ENCODE measurements around the gene MARCHF10. TPM values are rescaled to one million over a fixed set of nuclear protein-coding genes. Genes with fewer than 3 reads are reported as not detected.
"Not testable (repeated sequence)": the region's sequence is repeated elsewhere in the genome, so short reads cannot be mapped to it uniquely, and the experiment has no call there.

MARCHF10 gene
- total and polyA plus RNA-seq, 2 of the 13 experiments (the other 11 are each of a cell fraction or from before 2014, with no cell fraction given): not detected

DNA sequence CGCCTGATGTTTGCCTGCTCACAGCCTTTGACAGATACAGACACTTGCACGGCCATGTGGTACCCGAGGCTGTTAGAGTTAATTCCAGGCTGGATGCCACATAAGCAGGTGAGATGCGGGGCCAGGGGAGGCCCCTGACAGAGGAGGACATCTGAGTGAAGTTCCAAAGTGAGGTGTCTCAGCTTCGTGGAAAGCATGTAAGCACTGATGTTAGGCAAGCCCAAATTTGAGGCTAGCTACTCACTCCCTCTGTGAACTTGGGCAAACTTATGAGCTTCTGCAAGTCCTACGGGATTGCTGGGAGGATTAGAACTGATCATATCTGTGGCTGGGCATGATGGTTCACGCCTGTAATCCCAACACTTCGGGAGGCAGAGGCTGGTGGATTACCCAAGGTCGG lies 39.3 kb upstream of the MARCHF10 start (continued):
- TF ChIP-seq, protein P1, sequence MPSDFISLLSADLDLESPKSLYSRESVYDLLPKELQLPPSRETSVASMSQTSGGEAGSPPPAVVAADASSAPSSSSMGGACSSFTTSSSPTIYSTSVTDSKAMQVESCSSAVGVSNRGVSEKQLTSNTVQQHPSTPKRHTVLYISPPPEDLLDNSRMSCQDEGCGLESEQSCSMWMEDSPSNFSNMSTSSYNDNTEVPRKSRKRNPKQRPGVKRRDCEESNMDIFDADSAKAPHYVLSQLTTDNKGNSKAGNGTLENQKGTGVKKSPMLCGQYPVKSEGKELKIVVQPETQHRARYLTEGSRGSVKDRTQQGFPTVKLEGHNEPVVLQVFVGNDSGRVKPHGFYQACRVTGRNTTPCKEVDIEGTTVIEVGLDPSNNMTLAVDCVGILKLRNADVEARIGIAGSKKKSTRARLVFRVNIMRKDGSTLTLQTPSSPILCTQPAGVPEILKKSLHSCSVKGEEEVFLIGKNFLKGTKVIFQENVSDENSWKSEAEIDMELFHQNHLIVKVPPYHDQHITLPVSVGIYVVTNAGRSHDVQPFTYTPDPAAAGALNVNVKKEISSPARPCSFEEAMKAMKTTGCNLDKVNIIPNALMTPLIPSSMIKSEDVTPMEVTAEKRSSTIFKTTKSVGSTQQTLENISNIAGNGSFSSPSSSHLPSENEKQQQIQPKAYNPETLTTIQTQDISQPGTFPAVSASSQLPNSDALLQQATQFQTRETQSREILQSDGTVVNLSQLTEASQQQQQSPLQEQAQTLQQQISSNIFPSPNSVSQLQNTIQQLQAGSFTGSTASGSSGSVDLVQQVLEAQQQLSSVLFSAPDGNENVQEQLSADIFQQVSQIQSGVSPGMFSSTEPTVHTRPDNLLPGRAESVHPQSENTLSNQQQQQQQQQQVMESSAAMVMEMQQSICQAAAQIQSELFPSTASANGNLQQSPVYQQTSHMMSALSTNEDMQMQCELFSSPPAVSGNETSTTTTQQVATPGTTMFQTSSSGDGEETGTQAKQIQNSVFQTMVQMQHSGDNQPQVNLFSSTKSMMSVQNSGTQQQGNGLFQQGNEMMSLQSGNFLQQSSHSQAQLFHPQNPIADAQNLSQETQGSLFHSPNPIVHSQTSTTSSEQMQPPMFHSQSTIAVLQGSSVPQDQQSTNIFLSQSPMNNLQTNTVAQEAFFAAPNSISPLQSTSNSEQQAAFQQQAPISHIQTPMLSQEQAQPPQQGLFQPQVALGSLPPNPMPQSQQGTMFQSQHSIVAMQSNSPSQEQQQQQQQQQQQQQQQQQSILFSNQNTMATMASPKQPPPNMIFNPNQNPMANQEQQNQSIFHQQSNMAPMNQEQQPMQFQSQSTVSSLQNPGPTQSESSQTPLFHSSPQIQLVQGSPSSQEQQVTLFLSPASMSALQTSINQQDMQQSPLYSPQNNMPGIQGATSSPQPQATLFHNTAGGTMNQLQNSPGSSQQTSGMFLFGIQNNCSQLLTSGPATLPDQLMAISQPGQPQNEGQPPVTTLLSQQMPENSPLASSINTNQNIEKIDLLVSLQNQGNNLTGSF (CRISPR knock-in tag; IDR thresholded peaks at IDR 0.05): no peak
- TF ChIP-seq ZNF614 (CRISPR knock-in tag; IDR thresholded peaks at IDR 0.05; ENCODE audit: borderline replicate concordance) (no peak), NRL (CRISPR knock-in tag; IDR thresholded peaks at IDR 0.05; ENCODE audit: borderline replicate concordance) (no peak), ZNF12 (CRISPR knock-in tag; IDR thresholded peaks at IDR 0.05) (no peak)

DNA sequence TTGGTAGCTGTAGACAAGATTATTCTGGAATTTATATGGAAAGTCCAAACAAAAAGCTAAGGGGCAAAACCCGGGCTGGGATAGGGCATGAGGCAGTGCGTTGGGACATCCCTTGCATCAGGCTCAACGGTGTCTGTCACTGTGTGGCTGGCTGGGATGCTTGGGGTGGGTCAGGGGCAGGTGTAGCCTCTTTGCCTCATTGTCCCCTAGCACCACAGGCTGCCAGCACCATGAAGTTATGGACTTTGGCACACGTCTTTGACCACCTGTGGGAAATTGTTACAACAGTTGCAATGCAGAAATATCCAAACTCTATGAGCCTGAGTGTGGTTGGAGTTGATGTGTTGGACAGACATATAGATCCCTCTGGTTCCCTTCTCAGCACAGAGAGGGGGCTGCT lies 32.8 kb upstream of the MARCHF10 start:
- H4K20me1 ChIP-seq (ENCODE audit: insufficient read depth, low read length): no peaks in the 10 kb centered on the region
- TF ChIP-seq FOXK2 (IDR thresholded peaks at IDR 0.05) (no peak), MAFK (conservative IDR thresholded peaks at IDR 0.05 in 1 of 2, IDR thresholded peaks at IDR 0.05 in 1 of 2; ENCODE audit: low read length in 2 of 2) (no peak), ZFP82 (CRISPR knock-in tag; IDR thresholded peaks at IDR 0.05; ENCODE audit: borderline replicate concordance) (no peak), PCBP2 (optimal IDR thresholded peaks at IDR 0.05; ENCODE audit: low read depth, low read length, poor library complexity, severe bottlenecking) (no peak), RELA (CRISPR knock-in tag; IDR thresholded peaks at IDR 0.05) (no peak), GATAD2A (CRISPR knock-in tag; IDR thresholded peaks at IDR 0.05) (no peak), ZNF33A (CRISPR knock-in tag; IDR thresholded peaks at IDR 0.05; ENCODE audit: borderline replicate concordance) (no peak), PITX1 (CRISPR knock-in tag; IDR thresholded peaks at IDR 0.05) (no peak), RFX1 (IDR thresholded peaks at IDR 0.05) (no peak), ZMYM2 (CRISPR knock-in tag; IDR thresholded peaks at IDR 0.05) (no peak), MEIS2 (CRISPR knock-in tag; IDR thresholded peaks at IDR 0.05) (no peak)
- DNase-seq (ENCODE audit: low spot score) (no peak), ATAC-seq (no peak), FAIRE-seq (no peak)
- CTCF ChIA-PET (ENCODE audit: low intra/inter-chr PET ratio, low total read pairs): no interaction called here
- H3K4me1 ChIP-seq (ENCODE audit: insufficient read depth, low read length): no peaks in the 10 kb centered on the region
- no peaks in the 10 kb centered on the region for H3K9me3 ChIP-seq (ENCODE audit: low read length)
- no peak overlapping the region for H3K27ac ChIP-seq (ENCODE audit: extremely low read length, insufficient read depth, low read length)
- in situ Hi-C loops (cut with HindIII; ENCODE audit: extremely low pct_ligation_motif_present, low pct_unique_long_range_greater_than_20kb): no loop called here
- H3K79me2 ChIP-seq (ENCODE audit: insufficient read depth, low read length): no peaks in the 10 kb centered on the region
- POLR2A ChIA-PET: no interaction called here
- no peaks in the 10 kb centered on the region for H3K36me3 ChIP-seq (replicated peaks in 1 of 2; ENCODE audit: control insufficient read depth in 1 of 2, insufficient read depth in 2 of 2, low read length in 2 of 2)
- no peak overlapping the region for H3K9ac ChIP-seq (ENCODE audit: insufficient read depth, low read depth, low read length)
- no peak overlapping the region for H3K4me2 ChIP-seq (ENCODE audit: low read depth, low read length)
- no TSS peak for BruUV-seq (replicated peaks)
- 4% methylated on average over 4 of the region's 4 CpGs for WGBS (ENCODE audit: low lambda C conversion rate)
- intact Hi-C loops (cut with micrococcal nuclease; ENCODE audit: unreplicated experiment): no loop called here
- no peak overlapping the region for H3K4me3 ChIP-seq (replicated peaks in 1 of 3; ENCODE audit: insufficient read depth in 1 of 3, low read depth in 2 of 3, low read length in 3 of 3)
- H3K27me3 ChIP-seq (ENCODE audit: control insufficient read depth in 1 of 2, insufficient read depth in 2 of 2, low read length in 2 of 2): peaks cover 1 to 4% of the 10 kb centered on the region in 2 experiments; a peak in 1 of 5 replicates
- H2AFZ ChIP-seq (ENCODE audit: low read length): no peak overlapping the region

DNA sequence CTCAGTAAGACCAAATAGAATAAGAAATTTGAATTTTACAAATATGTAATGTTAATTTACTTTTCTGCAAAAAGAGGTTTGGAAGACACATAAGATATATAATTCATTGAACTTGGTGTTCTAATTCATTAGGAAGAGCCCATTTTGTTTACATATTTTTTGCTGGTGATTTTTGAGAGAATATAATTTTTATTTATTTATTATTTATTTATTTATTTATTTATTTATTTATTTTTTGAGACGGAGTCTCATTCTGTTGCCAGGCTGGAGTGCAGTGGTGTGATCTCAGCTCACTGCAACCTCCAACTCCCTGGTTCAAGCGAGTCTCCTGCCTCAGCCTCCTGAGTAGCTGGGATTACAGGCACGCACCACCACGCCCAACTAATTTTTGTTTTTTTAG lies 25.7 kb upstream of the MARCHF10 start:
- DNase-seq (ENCODE audit: low spot score); H2AFZ ChIP-seq (ENCODE audit: low read length); H3K36me3 ChIP-seq (replicated peaks in 1 of 2; ENCODE audit: control insufficient read depth in 1 of 2, insufficient read depth in 2 of 2, low read length in 2 of 2); in situ Hi-C loops (cut with HindIII; ENCODE audit: extremely low pct_ligation_motif_present, low pct_unique_long_range_greater_than_20kb); H3K4me1 ChIP-seq (ENCODE audit: insufficient read depth, low read length); FAIRE-seq; H3K79me2 ChIP-seq (ENCODE audit: insufficient read depth, low read length); CTCF ChIA-PET (ENCODE audit: low intra/inter-chr PET ratio, low total read pairs); POLR2A ChIA-PET; ATAC-seq; BruUV-seq (replicated peaks); H3K9ac ChIP-seq (ENCODE audit: insufficient read depth, low read depth, low read length); intact Hi-C loops (cut with micrococcal nuclease; ENCODE audit: unreplicated experiment); H3K4me2 ChIP-seq (ENCODE audit: low read depth, low read length); H3K27ac ChIP-seq (ENCODE audit: extremely low read length, insufficient read depth, low read length); H4K20me1 ChIP-seq (ENCODE audit: insufficient read depth, low read length); H3K4me3 ChIP-seq (replicated peaks in 1 of 3; ENCODE audit: insufficient read depth in 1 of 3, low read depth in 2 of 3, low read length in 3 of 3); H3K9me3 ChIP-seq (ENCODE audit: low read length): not testable (repeated sequence)
- peaks cover 0 to 11% of the 10 kb centered on the region in 2 experiments; a peak in 1 of 5 replicates for H3K27me3 ChIP-seq (ENCODE audit: control insufficient read depth in 1 of 2, insufficient read depth in 2 of 2, low read length in 2 of 2)
- WGBS (ENCODE audit: low lambda C conversion rate): 24% methylated on average over 4 of the region's 4 CpGs
